ENCODE data around the gene NBEA.

- TF ChIP-seq CTCF (conservative IDR thresholded peaks at IDR 0.05; ENCODE audit: low read depth, low read length) (no peak), EZH2 (IDR thresholded peaks at IDR 0.05; ENCODE audit: low read length, unreplicated experiment) (no peak)
Measured at GRCh38 chr13:34964558-34964957, 22.5 kb downstream of the NBEA start.
